ENCODE measurements around the gene RPS29. TPM values are rescaled to one million over a fixed set of nuclear protein-coding genes. Genes with fewer than 3 reads are reported as not detected.
A peak's percentile ranks its signal among the peaks of the same experiment; 100 is the strongest.

The RPS29 gene
- total and polyA plus RNA-seq, 9 of the 15 experiments (the other 6 are each of a cell fraction or from before 2014, with no cell fraction given) = 1,545 to 5,012 (median 2,448) TPM

DNA sequence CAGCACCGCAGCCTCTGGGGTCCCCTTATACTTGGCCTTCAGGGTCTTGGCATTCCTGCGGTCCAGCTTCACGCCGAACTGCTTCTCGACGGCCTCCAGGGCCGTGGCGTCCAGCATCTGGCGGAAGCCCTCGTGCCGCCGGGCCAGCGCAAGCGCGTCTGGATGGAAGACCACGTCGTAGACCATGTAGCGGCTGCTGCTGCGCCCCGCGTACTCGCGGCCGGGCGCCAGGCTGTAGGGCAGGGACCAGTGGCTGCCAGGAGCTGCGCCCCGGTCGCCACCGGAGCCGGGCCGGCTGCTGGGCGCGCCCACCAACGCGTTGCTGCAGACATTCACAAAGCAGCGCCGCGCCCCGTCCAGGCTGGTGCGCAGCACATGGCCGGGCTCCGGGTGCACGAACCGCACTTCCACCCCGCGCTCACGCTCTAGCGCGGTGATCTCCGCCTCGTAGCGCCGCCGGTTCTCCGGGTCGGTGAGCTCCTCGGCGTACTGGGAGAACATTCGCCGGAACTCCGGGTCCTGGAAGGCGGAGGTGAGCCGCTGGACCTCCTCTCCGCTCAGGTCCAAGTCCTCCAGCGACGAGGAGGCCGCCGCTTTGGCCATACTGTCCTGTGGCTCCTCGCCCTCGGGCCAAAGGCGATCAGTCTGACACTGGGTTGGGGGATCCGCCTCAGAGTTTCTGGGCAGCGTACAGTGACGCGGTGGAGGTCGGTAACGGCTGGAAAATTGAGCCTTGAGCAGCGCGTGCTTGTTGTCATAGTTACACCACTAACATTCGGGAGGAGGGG lies 48.6 kb upstream of the RPS29 start, which contains the start of gene DNAAF2 (continued):
- TF ChIP-seq, protein P1, sequence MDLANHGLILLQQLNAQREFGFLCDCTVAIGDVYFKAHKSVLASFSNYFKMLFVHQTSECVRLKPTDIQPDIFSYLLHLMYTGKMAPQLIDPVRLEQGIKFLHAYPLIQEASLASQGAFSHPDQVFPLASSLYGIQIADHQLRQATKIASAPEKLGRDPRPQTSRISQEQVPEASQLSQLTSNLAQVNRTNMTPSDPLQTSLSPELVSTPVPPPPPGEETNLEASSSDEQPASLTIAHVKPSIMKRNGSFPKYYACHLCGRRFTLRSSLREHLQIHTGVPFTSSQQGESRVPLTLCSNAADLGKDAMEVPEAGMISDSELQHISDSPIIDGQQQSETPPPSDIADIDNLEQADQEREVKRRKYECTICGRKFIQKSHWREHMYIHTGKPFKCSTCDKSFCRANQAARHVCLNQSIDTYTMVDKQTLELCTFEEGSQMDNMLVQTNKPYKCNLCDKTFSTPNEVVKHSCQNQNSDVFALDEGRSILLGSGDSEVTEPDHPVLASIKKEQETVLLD (IDR thresholded peaks at IDR 0.05) = no peak
- TF ChIP-seq NCOR1 (IDR thresholded peaks at IDR 0.05) (0 out of 2 replicates have a peak, but pooled peaks have one; percentile 0), ELF1 (tag; IDR thresholded peaks at IDR 0.05) (peak; percentile 7; the same call in 1 of the 2 replicates), POLR2AphosphoS5 (IDR thresholded peaks at IDR 0.05; ENCODE audit: control insufficient read depth, insufficient read depth, low read depth, low read length) (no peak), HNRNPLL (IDR thresholded peaks at IDR 0.05; ENCODE audit: low read depth, low read length, poor library complexity, severe bottlenecking) (no peak), ZNF3 (CRISPR knock-in tag; IDR thresholded peaks at IDR 0.05) (no peak), SAFB (IDR thresholded peaks at IDR 0.05; ENCODE audit: borderline replicate concordance, low read depth, low read length) (no peak), TCF7 (IDR thresholded peaks at IDR 0.05; ENCODE audit: borderline replicate concordance) (no peak), SMARCE1 (IDR thresholded peaks at IDR 0.05) (no peak), ZNF24 (IDR thresholded peaks at IDR 0.05) (no peak)
- TF ChIP-seq, protein P2, sequence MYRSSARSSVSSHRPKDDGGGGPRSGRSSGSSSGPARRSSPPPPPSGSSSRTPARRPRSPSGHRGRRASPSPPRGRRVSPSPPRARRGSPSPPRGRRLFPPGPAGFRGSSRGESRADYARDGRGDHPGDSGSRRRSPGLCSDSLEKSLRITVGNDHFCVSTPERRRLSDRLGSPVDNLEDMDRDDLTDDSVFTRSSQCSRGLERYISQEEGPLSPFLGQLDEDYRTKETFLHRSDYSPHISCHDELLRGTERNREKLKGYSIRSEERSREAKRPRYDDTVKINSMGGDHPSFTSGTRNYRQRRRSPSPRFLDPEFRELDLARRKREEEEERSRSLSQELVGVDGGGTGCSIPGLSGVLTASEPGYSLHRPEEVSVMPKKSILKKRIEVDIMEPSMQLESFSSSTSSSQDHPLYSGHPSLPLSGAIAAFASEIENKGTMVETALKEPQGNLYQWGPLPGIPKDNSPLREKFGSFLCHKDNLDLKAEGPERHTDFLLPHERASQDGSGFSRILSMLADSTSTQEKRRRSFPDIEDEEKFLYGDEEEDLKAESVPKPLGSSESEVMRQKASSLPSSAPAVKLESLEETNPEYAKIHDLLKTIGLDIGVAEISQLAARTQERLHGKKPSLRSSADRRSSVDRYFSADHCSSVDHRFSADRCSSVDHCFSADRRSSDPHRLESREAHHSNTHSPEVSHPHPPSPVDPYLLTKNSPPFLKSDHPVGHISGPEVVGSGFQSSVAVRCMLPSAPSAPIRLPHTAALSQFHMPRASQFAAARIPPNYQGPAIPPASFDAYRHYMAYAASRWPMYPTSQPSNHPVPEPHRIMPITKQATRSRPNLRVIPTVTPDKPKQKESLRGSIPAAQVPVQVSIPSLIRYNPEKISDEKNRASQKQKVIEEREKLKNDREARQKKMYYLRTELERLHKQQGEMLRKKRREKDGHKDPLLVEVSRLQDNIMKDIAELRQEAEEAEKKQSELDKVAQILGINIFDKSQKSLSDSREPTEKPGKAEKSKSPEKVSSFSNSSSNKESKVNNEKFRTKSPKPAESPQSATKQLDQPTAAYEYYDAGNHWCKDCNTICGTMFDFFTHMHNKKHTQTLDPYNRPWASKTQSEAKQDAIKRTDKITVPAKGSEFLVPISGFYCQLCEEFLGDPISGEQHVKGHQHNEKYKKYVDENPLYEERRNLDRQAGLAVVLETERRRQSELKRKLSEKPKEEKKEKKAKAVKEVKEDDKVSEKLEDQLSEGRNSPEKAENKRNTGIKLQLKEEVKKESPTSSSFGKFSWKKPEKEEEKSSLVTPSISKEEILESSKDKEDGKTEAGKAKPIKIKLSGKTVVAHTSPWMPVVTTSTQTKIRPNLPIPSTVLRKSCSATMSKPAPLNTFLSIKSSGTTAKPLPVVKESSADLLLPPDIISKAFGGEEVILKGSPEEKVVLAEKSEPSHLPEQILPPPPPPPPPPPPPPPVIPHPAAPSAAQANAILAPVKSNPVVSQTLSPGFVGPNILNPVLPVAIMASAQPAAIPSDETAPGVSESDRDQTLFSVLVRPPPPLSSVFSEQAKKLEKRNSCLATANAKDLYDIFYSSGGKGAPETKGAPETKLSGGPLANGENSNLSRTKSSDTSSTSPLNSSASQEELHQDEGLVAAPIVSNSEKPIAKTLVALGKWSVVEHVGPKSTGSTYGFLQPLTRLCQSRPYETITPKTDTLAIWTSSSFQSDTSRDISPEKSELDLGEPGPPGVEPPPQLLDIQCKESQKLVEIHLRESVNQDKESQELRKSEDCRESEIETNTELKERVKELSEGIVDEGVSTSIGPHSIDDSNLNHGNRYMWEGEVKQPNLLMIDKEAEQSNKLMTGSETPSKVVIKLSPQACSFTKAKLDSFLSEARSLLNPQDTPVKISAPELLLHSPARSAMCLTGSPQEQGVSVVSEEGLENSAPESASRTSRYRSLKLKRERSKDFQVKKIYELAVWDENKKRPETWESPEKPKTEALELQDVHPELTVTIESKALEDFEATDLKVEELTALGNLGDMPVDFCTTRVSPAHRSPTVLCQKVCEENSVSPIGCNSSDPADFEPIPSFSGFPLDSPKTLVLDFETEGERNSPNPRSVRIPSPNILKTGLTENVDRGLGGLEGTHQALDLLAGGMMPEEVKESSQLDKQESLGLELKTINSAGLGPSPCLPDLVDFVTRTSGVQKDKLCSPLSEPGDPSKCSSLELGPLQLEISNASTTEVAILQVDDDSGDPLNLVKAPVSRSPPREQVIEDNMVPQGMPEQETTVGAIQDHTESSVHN (IDR thresholded peaks at IDR 0.05; ENCODE audit: borderline replicate concordance in 1 of 2, low read depth in 1 of 2) = no peak
- TF ChIP-seq, protein P3, sequence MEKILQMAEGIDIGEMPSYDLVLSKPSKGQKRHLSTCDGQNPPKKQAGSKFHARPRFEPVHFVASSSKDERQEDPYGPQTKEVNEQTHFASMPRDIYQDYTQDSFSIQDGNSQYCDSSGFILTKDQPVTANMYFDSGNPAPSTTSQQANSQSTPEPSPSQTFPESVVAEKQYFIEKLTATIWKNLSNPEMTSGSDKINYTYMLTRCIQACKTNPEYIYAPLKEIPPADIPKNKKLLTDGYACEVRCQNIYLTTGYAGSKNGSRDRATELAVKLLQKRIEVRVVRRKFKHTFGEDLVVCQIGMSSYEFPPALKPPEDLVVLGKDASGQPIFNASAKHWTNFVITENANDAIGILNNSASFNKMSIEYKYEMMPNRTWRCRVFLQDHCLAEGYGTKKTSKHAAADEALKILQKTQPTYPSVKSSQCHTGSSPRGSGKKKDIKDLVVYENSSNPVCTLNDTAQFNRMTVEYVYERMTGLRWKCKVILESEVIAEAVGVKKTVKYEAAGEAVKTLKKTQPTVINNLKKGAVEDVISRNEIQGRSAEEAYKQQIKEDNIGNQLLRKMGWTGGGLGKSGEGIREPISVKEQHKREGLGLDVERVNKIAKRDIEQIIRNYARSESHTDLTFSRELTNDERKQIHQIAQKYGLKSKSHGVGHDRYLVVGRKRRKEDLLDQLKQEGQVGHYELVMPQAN (IDR thresholded peaks at IDR 0.05; ENCODE audit: borderline replicate concordance) = peak; percentile 86; the same call in 1 of the 2 replicates
